SK-N-SH treated with all-trans-retinoic acid at 6 μM for 48 hours (cell line): ENCODE data around the gene VANGL1.

Experiments
- ATAC-seq: fragments of 200-7000 bp; cut with Tn5 transposase; 3 replicates; pipeline ENCODE4 v1.9.1; 2020; ENCODE audit warnings: mild to moderate bottlenecking, moderate library complexity
- ARNTL ChIP-seq: fragments of 450-650 bp; formaldehyde crosslinking; IDR thresholded peaks from 2 replicates; pipeline ENCODE4 v1.5.0; 2020; ENCODE audit warnings: low read depth, mild to moderate bottlenecking, moderate library complexity, borderline replicate concordance
- CREB5 ChIP-seq: fragments of 250-450 bp; sonication (Bioruptor Pico); IDR thresholded peaks from 2 replicates; pipeline ENCODE4 v1.5.1; 2020; ENCODE audit warnings: low read depth, mild to moderate bottlenecking, moderate library complexity
- CSDC2 ChIP-seq: fragments of 250-450 bp; sonication (Bioruptor Pico); IDR thresholded peaks from 2 replicates; pipeline ENCODE4 v1.5.0; 2020; ENCODE audit warnings: mild to moderate bottlenecking, moderate library complexity
- CSRNP3 ChIP-seq: fragments of 250-450 bp; sonication (Bioruptor Pico); IDR thresholded peaks from 2 replicates; pipeline ENCODE4 v1.5.1; 2021; ENCODE audit warnings: mild to moderate bottlenecking, moderate library complexity
- ESRRG ChIP-seq: fragments of 250-450 bp; sonication (Bioruptor Pico); IDR thresholded peaks from 2 replicates; pipeline ENCODE4 v1.6.1; 2021; ENCODE audit warnings: mild to moderate bottlenecking
- GLIS3 ChIP-seq: fragments of 250-450 bp; sonication (Bioruptor Pico); IDR thresholded peaks from 2 replicates; pipeline ENCODE4 v1.5.0; 2020; ENCODE audit warnings: mild to moderate bottlenecking, moderate library complexity
- ISL1 ChIP-seq: fragments of 250-450 bp; sonication (Bioruptor Pico); IDR thresholded peaks from 2 replicates; pipeline ENCODE4 v2.1.2; 2022; ENCODE audit warnings: mild to moderate bottlenecking, moderate library complexity
- PATZ1 ChIP-seq: fragments of 250-450 bp; sonication (Bioruptor Pico); IDR thresholded peaks from 2 replicates; pipeline ENCODE4 v1.8.0; 2020; ENCODE audit warnings: mild to moderate bottlenecking, moderate library complexity, borderline replicate concordance
- POU6F1 ChIP-seq: fragments of 250-450 bp; sonication (Bioruptor Pico); IDR thresholded peaks from 2 replicates; pipeline ENCODE4 v1.8.0; 2021; ENCODE audit warnings: low read depth, mild to moderate bottlenecking, moderate library complexity, borderline replicate concordance
- PPARA ChIP-seq: fragments of 250-450 bp; sonication (Bioruptor Pico); IDR thresholded peaks from 2 replicates; pipeline ENCODE4 v1.5.0; 2020; ENCODE audit warnings: mild to moderate bottlenecking, borderline replicate concordance
- RARB ChIP-seq: fragments of 250-450 bp; sonication (Bioruptor Pico); IDR thresholded peaks from 2 replicates; pipeline ENCODE4 v1.8.0; 2021; ENCODE audit warnings: mild to moderate bottlenecking, moderate library complexity
- SNAI2 ChIP-seq: fragments of 250-450 bp; sonication (Bioruptor Pico); IDR thresholded peaks from 2 replicates; pipeline ENCODE4 v1.5.0; 2020; ENCODE audit warnings: mild to moderate bottlenecking, moderate library complexity
- TCF4 ChIP-seq: fragments of 250-450 bp; sonication (Bioruptor Pico); IDR thresholded peaks from 2 replicates; pipeline ENCODE4 v1.8.0; 2021; ENCODE audit warnings: mild to moderate bottlenecking, moderate library complexity, borderline replicate concordance
- TOX ChIP-seq: fragments of 250-450 bp; sonication (Bioruptor Pico); IDR thresholded peaks from 2 replicates; pipeline ENCODE4 v1.8.0; 2021; ENCODE audit warnings: mild to moderate bottlenecking, moderate library complexity, borderline replicate concordance
- TSHZ2 ChIP-seq: fragments of 250-450 bp; sonication (Bioruptor Pico); IDR thresholded peaks from 2 replicates; pipeline ENCODE4 v1.5.0; 2020; ENCODE audit warnings: mild to moderate bottlenecking, moderate library complexity
- ZC3H10 ChIP-seq: fragments of 250-450 bp; sonication (Bioruptor Pico); IDR thresholded peaks from 2 replicates; pipeline ENCODE4 v1.5.1; 2021; ENCODE audit warnings: mild to moderate bottlenecking, moderate library complexity
- ZFP3 ChIP-seq: fragments of 250-450 bp; sonication (Bioruptor Pico); IDR thresholded peaks from 2 replicates; pipeline ENCODE4 v1.5.0; 2020; ENCODE audit warnings: mild to moderate bottlenecking, moderate library complexity
- ZFP30 ChIP-seq: fragments of 450-650 bp; formaldehyde crosslinking; IDR thresholded peaks from 2 replicates; pipeline ENCODE4 v1.5.0; 2022; ENCODE audit warnings: mild to moderate bottlenecking, moderate library complexity
- ZNF565 ChIP-seq: fragments of 450-650 bp; formaldehyde crosslinking; conservative IDR thresholded peaks from 2 replicates; pipeline ENCODE4 v1.5.0; 2020; ENCODE audit warnings: low read depth, mild to moderate bottlenecking, moderate library complexity
- ZNF70 ChIP-seq: fragments of 450-650 bp; formaldehyde crosslinking; IDR thresholded peaks from 2 replicates; pipeline ENCODE4 v1.5.0; 2020; ENCODE audit warnings: mild to moderate bottlenecking, moderate library complexity
- ZNF8 ChIP-seq: fragments of 450-650 bp; formaldehyde crosslinking; IDR thresholded peaks from 2 replicates; pipeline ENCODE4 v1.5.0; 2020; ENCODE audit warnings: mild to moderate bottlenecking, moderate library complexity

Gene VANGL1

GRCh38 chr1:115666702-115667101, 24.9 kb downstream of the VANGL1 start:
- TF ChIP-seq SNAI2 (CRISPR knock-in tag) (no peak), GLIS3 (CRISPR knock-in tag) (no peak), TSHZ2 (no peak), ARNTL (no peak), PPARA (CRISPR knock-in tag) (no peak), ZNF8 (CRISPR knock-in tag) (no peak), POU6F1 (CRISPR knock-in tag) (no peak), CREB5 (CRISPR knock-in tag) (no peak), PATZ1 (CRISPR knock-in tag) (no peak), ISL1 (CRISPR knock-in tag) (no peak), CSRNP3 (CRISPR knock-in tag) (no peak), ESRRG (CRISPR knock-in tag) (no peak), ZFP30 (CRISPR knock-in tag) (no peak), ZFP3 (no peak), ZNF565 (CRISPR knock-in tag) (no peak), CSDC2 (no peak), ZC3H10 (CRISPR knock-in tag) (no peak), TCF4 (CRISPR knock-in tag) (no peak), RARB (CRISPR knock-in tag) (no peak)
- no peak for ATAC-seq

- ATAC-seq, result peak; percentile 82
- TF ChIP-seq ESRRG (CRISPR knock-in tag) (no peak), ISL1 (CRISPR knock-in tag) (no peak), CSDC2 (no peak), ZNF70 (CRISPR knock-in tag) (no peak)
These were observed 26.8 kb downstream of the VANGL1 start for GRCh38 chr1:115668579-115668978.

GRCh38 chr1:115669002-115669673, 27.4 kb downstream of the VANGL1 start:
- TF ChIP-seq CSDC2, result no peak
- peak; percentile 55; the same call in 1 of the 2 replicates for TF ChIP-seq PATZ1 (CRISPR knock-in tag)
- peak; percentile 58; the same call in 1 of the 2 replicates for TF ChIP-seq ISL1 (CRISPR knock-in tag)
- TF ChIP-seq TOX (CRISPR knock-in tag), result peak; percentile 52; the same call in 1 of the 2 replicates
- ATAC-seq, result peak; percentile 81
